Measurements from ENCODE around the gene FNBP1L. TPM values are rescaled to one million over a fixed set of nuclear protein-coding genes. Genes with fewer than 3 reads are reported as not detected.

Gene FNBP1L
- total and polyA plus RNA-seq, 2 of the 8 experiments (the other 6 are each of a cell fraction or from before 2014, with no cell fraction given) = 48.9 to 95.9 TPM

GRCh38 chr1:93549131-93549530, 101.2 kb downstream of the FNBP1L start:
- Histone ChIP-seq H3K9me3 (ENCODE audit: insufficient read depth in 2 of 2, low read depth in 1 of 2, low read length in 1 of 2) (no peaks in the 10 kb centered on the region), H3K27me3 (replicated peaks in 1 of 4; ENCODE audit: control insufficient read depth in 3 of 4, extremely low read depth in 1 of 4, insufficient read depth in 3 of 4, low read length in 3 of 4) (no peaks in the 10 kb centered on the region), H3K14ac (ENCODE audit: insufficient read length) (no peak overlapping the region), H3K23ac (ENCODE audit: insufficient read length) (no peak overlapping the region), H4K5ac (ENCODE audit: insufficient read length, low read depth, low read length) (no peak overlapping the region), H4K91ac (replicated peaks; ENCODE audit: insufficient read length, low read length) (no peak overlapping the region), H3K27ac (ENCODE audit: low read depth, low read length) (no peak overlapping the region), H3K79me2 (ENCODE audit: control insufficient read depth in 1 of 2, insufficient read depth in 2 of 2, low read length in 2 of 2) (no peaks in the 10 kb centered on the region), H3K4me3 (ENCODE audit: extremely low read depth in 1 of 4, insufficient read depth in 2 of 4, low read depth in 3 of 4, low read length in 4 of 4) (no peak overlapping the region), H3K79me1 (ENCODE audit: low read depth, low read length) (no peaks in the 10 kb centered on the region; the same call in 1 of the 2 replicates), H2AFZ (ENCODE audit: low read length) (no peak overlapping the region), H3K4me2 (ENCODE audit: insufficient read depth in 1 of 2, low read depth in 2 of 2, low read length in 2 of 2) (no peak overlapping the region), H3K23me2 (ENCODE audit: low read depth, low read length) (no peaks in the 10 kb centered on the region), H2BK20ac (ENCODE audit: low read length) (no peak overlapping the region), H3K4ac (replicated peaks; ENCODE audit: insufficient read length, low read depth, low read length) (no peak overlapping the region), H2BK120ac (replicated peaks; ENCODE audit: low read depth, low read length) (no peak overlapping the region), H3K4me1 (replicated peaks in 1 of 4; ENCODE audit: control insufficient read depth in 3 of 4, insufficient read depth in 4 of 4, low read length in 3 of 4) (peaks cover 0 to 8% (median 5%) of the 10 kb centered on the region in 4 experiments; a peak in 3 of 7 replicates), H2AK5ac (ENCODE audit: low read depth, low read length) (no peak overlapping the region), H2BK5ac (ENCODE audit: low read depth, low read length) (no peak overlapping the region), H2BK12ac (ENCODE audit: low read depth, low read length) (no peak overlapping the region), H3K36me3 (ENCODE audit: control insufficient read depth in 2 of 4, insufficient read depth in 4 of 4, low read length in 3 of 4) (peaks cover 2 to 86% (median 35%) of the 10 kb centered on the region in 4 experiments), H3K56ac (replicated peaks; ENCODE audit: insufficient read length, low read depth, low read length) (no peak overlapping the region), H3K18ac (ENCODE audit: extremely low read depth, low read length) (no peak overlapping the region), H4K20me1 (replicated peaks in 1 of 2; ENCODE audit: control insufficient read depth in 1 of 2, insufficient read depth in 2 of 2, low read length in 2 of 2) (peaks cover 0 to 7% of the 10 kb centered on the region in 2 experiments), H2BK15ac (ENCODE audit: low read length) (no peak overlapping the region), H4K8ac (ENCODE audit: extremely low read depth, insufficient read depth, low read length) (no peak overlapping the region), H3K9ac (replicated peaks in 1 of 4; ENCODE audit: extremely low read depth in 1 of 4, low read depth in 3 of 4, low read length in 3 of 4) (no peak overlapping the region)
- no peak for DNase-seq (ENCODE audit: low read depth in 1 of 2, low spot score in 2 of 2)
- CTCF ChIA-PET (ENCODE audit: partially characterized antibody) = no interaction called here
- WGBS, 2 experiments (ENCODE audit: extremely low coverage in 1 of 2, insufficient coverage in 1 of 2, insufficient read length in 1 of 2, insufficient replicate concordance in 2 of 2, low coverage in 1 of 2, low lambda C conversion rate in 2 of 2, missing lambda C conversion rate in 1 of 2) = 92% methylated on average over 1 of the region's 1 CpG; no CpG with 5 or more reads in 1 of the 2 experiments
- no peak for FAIRE-seq
- POLR2A ChIA-PET (ENCODE audit: partially characterized antibody) = no interaction called here
- no peak for TF ChIP-seq TEAD4 (IDR thresholded peaks at IDR 0.05; ENCODE audit: low read depth, low read length)
- TF ChIP-seq HDAC6 (IDR thresholded peaks at IDR 0.05; ENCODE audit: low read depth, low read length) = no peak
- TF ChIP-seq BCL11A (IDR thresholded peaks at IDR 0.05; ENCODE audit: low read depth in 2 of 2, low read length in 2 of 2) = no peak
- no peak for TF ChIP-seq NRF1 (IDR thresholded peaks at IDR 0.05; ENCODE audit: low read depth, low read length)
- TF ChIP-seq TCF12 (IDR thresholded peaks at IDR 0.05; ENCODE audit: low read depth, low read length) = no peak

Measured in H1 (cell line).